HepG2 (cell line): ENCODE results near the gene OSBPL10. TPM values are rescaled to one million over a fixed set of nuclear protein-coding genes. Genes with fewer than 3 reads are reported as not detected.

Source experiments
- ATAC-seq: fragments of 200-7000 bp; cut with Tn5 transposase; 3 replicates; pipeline ENCODE4 v1.9.1; 2020; ENCODE audit warnings: mild to moderate bottlenecking, moderate library complexity
- BruUV-seq: library from RNA; stranded (reverse); fragments of 400-500 nt; replicated peaks from 2 replicates; lab custom pipeline; 2021; lab: Mats Ljungman, UMichigan
- CTCF ChIA-PET: fragments of 300-600 bp; formaldehyde crosslinking; extraction: SDS; loops from one replicate; lab custom pipeline; 2021; ENCODE audit warnings: low total read pairs, inconsistent platforms, low intra/inter-chr PET ratio; lab: Yijun Ruan, JAX
- POLR2A ChIA-PET: fragments of 350-600 bp; sonication (Branson Sonifier 250); formaldehyde crosslinking; loops from one replicate; lab custom pipeline; 2020; ENCODE audit warnings: antibody characterized with exemption, inconsistent platforms; lab: Yijun Ruan, JAX
- DNase-seq: peaks from one replicate; pipeline ENCODE4 v3.0.0-alpha.2; 2015; ENCODE audit warnings: low spot score
- FAIRE-seq: peaks from 3 replicates; lab custom pipeline; 2011; peaks lifted over from hg19 to GRCh38; lab: Jason Lieb, UNC
- H2AFZ ChIP-seq: one replicate; pipeline ENCODE4 v1.6.1; 2011; ENCODE audit warnings: low read length, inconsistent platforms
- H3K27ac ChIP-seq: fragments of 300-600 bp; 3 replicates; pipeline ENCODE4 v1.8.0; 2011; ENCODE audit warnings: mixed run types, mild to moderate bottlenecking, mixed read lengths, low read length, inconsistent platforms; ENCODE audit not compliant: insufficient read depth; ENCODE audit errors: extremely low read length
- H3K27me3 ChIP-seq, 2 experiments: fragments of 200-600 bp in 1 of 2; 2 replicates in 1 of 2; 3 replicates in 1 of 2; pipeline versions ENCODE4 v1.6.0 to v1.8.0; 2011; ENCODE audit warnings: low read length in 2 of 2, mild to moderate bottlenecking in 2 of 2, moderate library complexity in 2 of 2, inconsistent platforms in 1 of 2; ENCODE audit not compliant: insufficient read depth in 2 of 2, control insufficient read depth in 1 of 2
- H3K36me3 ChIP-seq, 2 experiments: fragments of 200-600 bp in 1 of 2; replicated peaks in 1 of 2; 2 replicates in 1 of 2; 3 replicates in 1 of 2; pipeline versions ENCODE4 v1.5.1 to v1.8.0; 2011; ENCODE audit warnings: low read length in 2 of 2, inconsistent platforms in 1 of 2; ENCODE audit not compliant: insufficient read depth in 2 of 2, control insufficient read depth in 1 of 2
- H3K4me1 ChIP-seq: 2 replicates; pipeline ENCODE4 v1.5.1; 2012; ENCODE audit warnings: low read length, inconsistent platforms; ENCODE audit not compliant: insufficient read depth
- H3K4me2 ChIP-seq: 2 replicates; pipeline ENCODE4 v1.6.0; 2011; ENCODE audit warnings: low read depth, low read length, inconsistent platforms
- H3K4me3 ChIP-seq, 3 experiments: fragments of 200-600 bp in 1 of 3; sonication (generic), shearing (Covaris generic) in 1 of 3; replicated peaks in 1 of 3; 2 replicates each; pipeline ENCODE4 v1.5.1; 2011 to 2016; ENCODE audit warnings: low read length in 3 of 3, inconsistent platforms in 2 of 3, low read depth in 2 of 3, mild to moderate bottlenecking in 2 of 3, control low read depth in 1 of 3, mixed read lengths in 1 of 3; ENCODE audit not compliant: insufficient read depth in 1 of 3
- H3K79me2 ChIP-seq: one replicate; pipeline ENCODE4 v1.6.1; 2011; ENCODE audit warnings: low read length, inconsistent platforms; ENCODE audit not compliant: insufficient read depth
- H3K9ac ChIP-seq: 2 replicates; pipeline ENCODE4 v1.6.0; 2011; ENCODE audit warnings: mild to moderate bottlenecking, low read depth, low read length, inconsistent platforms; ENCODE audit not compliant: insufficient read depth
- H3K9me3 ChIP-seq: 2 replicates; pipeline ENCODE4 v1.5.1; 2012; ENCODE audit warnings: mild to moderate bottlenecking, low read length
- H4K20me1 ChIP-seq: 2 replicates; pipeline ENCODE4 v1.6.0; 2011; ENCODE audit warnings: inconsistent platforms, mild to moderate bottlenecking, low read length, moderate library complexity; ENCODE audit not compliant: insufficient read depth
- HES4 ChIP-seq: sonication (generic); formaldehyde crosslinking; IDR thresholded peaks from 2 replicates; pipeline ENCODE4 v1.9.0; 2021; ENCODE audit warnings: mild to moderate bottlenecking, missing genetic modification reagents, borderline replicate concordance
- HHEX ChIP-seq: IDR thresholded peaks from 2 replicates; pipeline ENCODE4 v1.6.1; 2016; ENCODE audit warnings: control low read depth
- ZFP36L2 ChIP-seq: sonication (generic); formaldehyde crosslinking; IDR thresholded peaks from 2 replicates; pipeline ENCODE4 v1.4.0; 2020; ENCODE audit warnings: missing genetic modification reagents
- ZNF292 ChIP-seq: sonication (generic); formaldehyde crosslinking; IDR thresholded peaks from 2 replicates; pipeline ENCODE4 v1.8.1; 2022; ENCODE audit warnings: mild to moderate bottlenecking, low read depth, missing genetic modification reagents, borderline replicate concordance
- ZNF451 ChIP-seq: sonication (generic); formaldehyde crosslinking; IDR thresholded peaks from 2 replicates; pipeline ENCODE4 v1.5.0; 2020; ENCODE audit warnings: mild to moderate bottlenecking, missing genetic modification reagents
- ZNF614 ChIP-seq: IDR thresholded peaks from 2 replicates; pipeline ENCODE4 v1.6.1; 2018; ENCODE audit warnings: missing biosample characterization, missing genetic modification reagents, inconsistent platforms, borderline replicate concordance
- ZNF691 ChIP-seq: sonication (generic); formaldehyde crosslinking; IDR thresholded peaks from 2 replicates; pipeline ENCODE4 v1.4.0; 2020; ENCODE audit warnings: missing genetic modification reagents, low read depth, mild to moderate bottlenecking, borderline replicate concordance
- WGBS: methylation state at CpG from one replicate; pipeline ENCODE4 v1.1.6; 2017; ENCODE audit warnings: low lambda C conversion rate; 5-methylcytosine and 5-hydroxymethylcytosine counted together
- in situ Hi-C: cut with HindIII; loops from 2 replicates; pipeline ENCODE4 v1.10.0; 2017; ENCODE audit warnings: low pct_unique_long_range_greater_than_20kb; ENCODE audit not compliant: extremely low pct_ligation_motif_present
- intact Hi-C: fragments of 100-400 bp; cut with micrococcal nuclease; formaldehyde crosslinking; loops from one replicate; pipeline ENCODE4 v1.10.0; 2022; ENCODE audit not compliant: unreplicated experiment
- polyA plus RNA-seq, 8 experiments: library from polyadenylated mRNA; depleted of rRNA in 3 of 8; stranded (reverse) in 7 of 8; unstranded in 1 of 8; fragments of >200 nt; fragmentation: Illumina TruSeq in 4 of 8; extraction: Trizol in 4 of 8; gene quantifications; 2 replicates each; pipeline versions ENCODE4 v1.2.1 to v1.2.3, GENCODE V29; 2011 to 2016; ENCODE audit warnings: low read depth in 4 of 8, missing spikeins in 1 of 8, mixed read lengths in 1 of 8; ENCODE audit not compliant: insufficient read depth in 1 of 8
- total RNA-seq, 5 experiments: library from RNA; depleted of rRNA; stranded (reverse); fragments of >200 nt; fragmentation: Illumina TruSeq; extraction: Trizol; gene quantifications; 2 replicates each; pipeline ENCODE4 v1.2.3, GENCODE V29; 2016; ENCODE audit warnings: low read depth in 1 of 5
- TF ChIP-seq, protein P1 (sequence below): sonication (generic); formaldehyde crosslinking; IDR thresholded peaks from 2 replicates; pipeline ENCODE4 v1.4.0; 2020; ENCODE audit warnings: low read depth, mild to moderate bottlenecking, missing genetic modification reagents
- TF ChIP-seq, protein P2 (sequence below): sonication (generic); formaldehyde crosslinking; IDR thresholded peaks from 2 replicates; pipeline ENCODE4 v1.5.0; 2020; ENCODE audit warnings: mild to moderate bottlenecking, missing genetic modification reagents

Gene OSBPL10
- total and polyA plus RNA-seq, 2 of the 13 experiments (the other 11 are each of a cell fraction or from before 2014, with no cell fraction given) = 10.3 to 28.6 TPM

DNA sequence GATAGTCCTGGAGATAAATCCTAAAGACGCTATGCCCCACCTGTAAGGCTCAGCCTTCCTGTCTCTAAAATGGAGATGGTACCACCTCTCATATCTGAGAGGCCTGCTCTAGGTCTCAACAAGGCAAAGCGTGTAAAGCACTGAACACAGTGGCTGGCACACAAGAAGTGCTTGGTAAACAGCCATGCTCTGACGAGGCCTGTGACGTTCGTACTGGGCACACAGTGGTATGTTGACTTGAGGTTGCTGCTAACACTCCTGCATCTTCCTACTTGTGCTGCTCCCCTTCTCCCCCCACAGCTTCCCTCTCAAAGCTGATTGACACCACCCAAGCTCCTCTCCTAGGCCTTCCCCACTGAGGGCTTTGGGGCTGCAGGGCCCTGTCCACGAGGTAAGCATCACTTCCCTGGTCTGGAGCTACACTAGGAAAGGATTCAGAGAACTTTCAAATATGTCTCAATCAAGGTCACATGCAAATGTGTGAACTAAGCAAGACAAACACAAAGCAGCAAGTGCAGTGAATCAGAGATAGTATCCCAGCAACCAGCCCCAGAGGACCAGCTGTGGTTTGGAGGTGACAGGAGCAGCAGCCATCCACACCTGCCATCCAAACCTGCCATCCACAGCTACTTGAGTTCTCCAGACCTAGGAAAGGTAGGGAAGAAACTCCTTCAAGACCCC lies 270.8 kb downstream of the OSBPL10 start:
- TF ChIP-seq ZNF451 = no peak
- TF ChIP-seq, protein P1, sequence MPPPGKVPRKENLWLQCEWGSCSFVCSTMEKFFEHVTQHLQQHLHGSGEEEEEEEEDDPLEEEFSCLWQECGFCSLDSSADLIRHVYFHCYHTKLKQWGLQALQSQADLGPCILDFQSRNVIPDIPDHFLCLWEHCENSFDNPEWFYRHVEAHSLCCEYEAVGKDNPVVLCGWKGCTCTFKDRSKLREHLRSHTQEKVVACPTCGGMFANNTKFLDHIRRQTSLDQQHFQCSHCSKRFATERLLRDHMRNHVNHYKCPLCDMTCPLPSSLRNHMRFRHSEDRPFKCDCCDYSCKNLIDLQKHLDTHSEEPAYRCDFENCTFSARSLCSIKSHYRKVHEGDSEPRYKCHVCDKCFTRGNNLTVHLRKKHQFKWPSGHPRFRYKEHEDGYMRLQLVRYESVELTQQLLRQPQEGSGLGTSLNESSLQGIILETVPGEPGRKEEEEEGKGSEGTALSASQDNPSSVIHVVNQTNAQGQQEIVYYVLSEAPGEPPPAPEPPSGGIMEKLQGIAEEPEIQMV (CRISPR knock-in tag) = no peak
- TF ChIP-seq HHEX (CRISPR knock-in tag) = no peak
- TF ChIP-seq HES4 (CRISPR knock-in tag) = no peak
- no peak for TF ChIP-seq ZNF614
- TF ChIP-seq ZNF292 = no peak
- no peak for TF ChIP-seq ZFP36L2 (CRISPR knock-in tag)
- no peak for TF ChIP-seq ZNF691
- TF ChIP-seq, protein P2, sequence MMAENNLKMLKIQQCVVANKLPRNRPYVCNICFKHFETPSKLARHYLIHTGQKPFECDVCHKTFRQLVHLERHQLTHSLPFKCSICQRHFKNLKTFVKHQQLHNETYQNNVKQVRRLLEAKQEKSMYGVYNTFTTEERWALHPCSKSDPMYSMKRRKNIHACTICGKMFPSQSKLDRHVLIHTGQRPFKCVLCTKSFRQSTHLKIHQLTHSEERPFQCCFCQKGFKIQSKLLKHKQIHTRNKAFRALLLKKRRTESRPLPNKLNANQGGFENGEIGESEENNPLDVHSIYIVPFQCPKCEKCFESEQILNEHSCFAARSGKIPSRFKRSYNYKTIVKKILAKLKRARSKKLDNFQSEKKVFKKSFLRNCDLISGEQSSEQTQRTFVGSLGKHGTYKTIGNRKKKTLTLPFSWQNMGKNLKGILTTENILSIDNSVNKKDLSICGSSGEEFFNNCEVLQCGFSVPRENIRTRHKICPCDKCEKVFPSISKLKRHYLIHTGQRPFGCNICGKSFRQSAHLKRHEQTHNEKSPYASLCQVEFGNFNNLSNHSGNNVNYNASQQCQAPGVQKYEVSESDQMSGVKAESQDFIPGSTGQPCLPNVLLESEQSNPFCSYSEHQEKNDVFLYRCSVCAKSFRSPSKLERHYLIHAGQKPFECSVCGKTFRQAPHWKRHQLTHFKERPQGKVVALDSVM (CRISPR knock-in tag) = no peak
- H3K79me2 ChIP-seq = no peaks in the 10 kb centered on the region
- WGBS = 93% methylated on average over 6 of the region's 6 CpGs
- no peak overlapping the region for H3K9ac ChIP-seq
- no TSS peak for BruUV-seq
- intact Hi-C loops = no loop called here
- H3K27me3 ChIP-seq = no peaks in the 10 kb centered on the region
- H3K9me3 ChIP-seq = no peaks in the 10 kb centered on the region
- H3K4me3 ChIP-seq = no peak overlapping the region
- in situ Hi-C loops = no loop called here
- ATAC-seq (no peak), DNase-seq (no peak), FAIRE-seq (no peak)
- H3K27ac ChIP-seq = no peak overlapping the region
- no peaks in the 10 kb centered on the region for H3K4me1 ChIP-seq
- POLR2A ChIA-PET = no interaction called here
- H3K4me2 ChIP-seq = no peak overlapping the region
- H4K20me1 ChIP-seq = no peaks in the 10 kb centered on the region
- CTCF ChIA-PET = no interaction called here
- peaks cover 2 to 7% of the 10 kb centered on the region in 2 experiments; a peak in 2 of 5 replicates for H3K36me3 ChIP-seq
- H2AFZ ChIP-seq = no peak overlapping the region
